ENCODE measurements around the gene SMAD9.

GRCh38 chr13:36831291-36831690 lies 88.7 kb downstream of the SMAD9 start:
- TF ChIP-seq EZH2 (IDR thresholded peaks at IDR 0.05; ENCODE audit: borderline replicate concordance), result no peak
- no peak for TF ChIP-seq CTCF (IDR thresholded peaks at IDR 0.05; ENCODE audit: poor library complexity)
